HFFc6 (cell line): ENCODE data around the gene FBRSL1. TPM values are rescaled to one million over a fixed set of nuclear protein-coding genes. Genes with fewer than 3 reads are reported as not detected.

ENCODE experiments used
- DNase-seq: peaks from one replicate; pipeline ENCODE4 v3.0.0-alpha.2; 2018
- H3K27ac Mint-ChIP-seq: 2 replicates; pipeline ENCODE4 v1.8.0; 2020; ENCODE audit warnings: mild to moderate bottlenecking, mixed read lengths
- H3K27me3 Mint-ChIP-seq: 2 replicates; pipeline ENCODE4 v1.8.0; 2021; ENCODE audit warnings: mild to moderate bottlenecking, moderate library complexity, mixed read lengths; ENCODE audit not compliant: insufficient read depth
- H3K36me3 Mint-ChIP-seq: 2 replicates; pipeline ENCODE4 v1.8.0; 2021; ENCODE audit warnings: low read depth, mixed read lengths
- H3K4me1 Mint-ChIP-seq: 2 replicates; pipeline ENCODE4 v1.8.0; 2020; ENCODE audit warnings: low read depth, mixed read lengths
- H3K4me3 Mint-ChIP-seq: 2 replicates; pipeline ENCODE4 v1.8.0; 2020; ENCODE audit warnings: mild to moderate bottlenecking, moderate library complexity, mixed read lengths
- H3K9me3 Mint-ChIP-seq: 2 replicates; pipeline ENCODE4 v1.8.0; 2020; ENCODE audit warnings: mild to moderate bottlenecking, mixed read lengths
- CTCF ChIP-seq: fragments of 200-600 bp; sonication (generic); IDR thresholded peaks from 2 replicates; pipeline ENCODE4 v1.5.0; 2021; ENCODE audit warnings: antibody characterized with exemption, mild to moderate bottlenecking
- total RNA-seq, 6 experiments: library from RNA; stranded (reverse); fragmentation: NEBNext Ultra II Directional; extraction: Animal tissue kit (Norgen Biotek cat#: 25700); gene quantifications; 2 replicates in 1 of 6; 3 replicates in 5 of 6; pipeline ENCODE4 v1.2.3, GENCODE V29; 2021

FBRSL1 gene
- total RNA-seq, 6 experiments from 2014 or later: 25.1 to 34.0 (median 30.1) TPM

- Mint-ChIP-seq H3K9me3 (no peaks in the 10 kb centered on the region), H3K27ac (no peak overlapping the region; the same call in 1 of the 2 replicates), H3K27me3 (peaks cover 2% of the 10 kb centered on the region; the same call in 1 of the 2 replicates), H3K36me3 (no peaks in the 10 kb centered on the region), H3K4me3 (peak overlapping the region; percentile 88), H3K4me1 (peaks cover 18% of the 10 kb centered on the region)
- no peak for DNase-seq
- no peak for TF ChIP-seq CTCF
These were observed 1.9 kb downstream of the FBRSL1 start for GRCh38 chr12:132491761-132492378.

- DNase-seq: no peak
- TF ChIP-seq CTCF: no peak
- Mint-ChIP-seq H3K9me3 (no peaks in the 10 kb centered on the region), H3K36me3 (no peaks in the 10 kb centered on the region), H3K4me1 (peaks cover 18% of the 10 kb centered on the region), H3K27me3 (peaks cover 2% of the 10 kb centered on the region; the same call in 1 of the 2 replicates), H3K27ac (no peak overlapping the region), H3K4me3 (peak overlapping the region; percentile 88)
These were observed 2.6 kb downstream of the FBRSL1 start for GRCh38 chr12:132492522-132492921.

- Mint-ChIP-seq H3K4me1 (peaks cover 18% of the 10 kb centered on the region), H3K27ac (no peak overlapping the region), H3K9me3 (no peaks in the 10 kb centered on the region), H3K27me3 (peaks cover under 1% of the 10 kb centered on the region; the same call in 1 of the 2 replicates), H3K36me3 (no peaks in the 10 kb centered on the region), H3K4me3 (no peak overlapping the region)
- no peak for TF ChIP-seq CTCF
- DNase-seq: no peak
These were observed 3.0 kb downstream of the FBRSL1 start for GRCh38 chr12:132492951-132493350.

- DNase-seq: no peak
- Mint-ChIP-seq H3K4me1 (peaks cover 18% of the 10 kb centered on the region), H3K36me3 (no peaks in the 10 kb centered on the region), H3K27me3 (no peaks in the 10 kb centered on the region), H3K9me3 (no peaks in the 10 kb centered on the region), H3K27ac (no peak overlapping the region), H3K4me3 (no peak overlapping the region)
- TF ChIP-seq CTCF: no peak
These were observed 3.7 kb downstream of the FBRSL1 start for GRCh38 chr12:132493482-132494178.

GRCh38 chr12:132494294-132495164 is 4.6 kb downstream of the FBRSL1 start:
- H3K9me3 Mint-ChIP-seq: no peaks in the 10 kb centered on the region
- no peaks in the 10 kb centered on the region for H3K27me3 Mint-ChIP-seq
- no peak overlapping the region for H3K4me3 Mint-ChIP-seq
- DNase-seq: no peak
- H3K36me3 Mint-ChIP-seq: no peaks in the 10 kb centered on the region
- no peak overlapping the region for H3K27ac Mint-ChIP-seq
- no peak for TF ChIP-seq CTCF
- H3K4me1 Mint-ChIP-seq: peaks cover 18% of the 10 kb centered on the region
